Renal cortical epithelial cell (primary cell): ENCODE measurements around the gene PCDHB8. TPM values are rescaled to one million over a fixed set of nuclear protein-coding genes. Genes with fewer than 3 reads are reported as not detected.
"Not testable (repeated sequence)": the region's sequence is repeated elsewhere in the genome, so short reads cannot be mapped to it uniquely, and the experiment has no call there.

Source experiments
- DNase-seq: peaks from one replicate; pipeline ENCODE4 v3.0.0-alpha.2; 2011; ENCODE audit warnings: low read depth
- total RNA-seq: library from RNA; depleted of rRNA; stranded (reverse); fragments of >200 nt; gene quantifications from 2 replicates; pipeline ENCODE4 v1.2.3, GENCODE V29; 2014

The PCDHB8 gene
- total RNA-seq, 1 donor from 2014 or later, result 0.55 TPM

- DNase-seq, result not testable (repeated sequence)
These were observed 6.7 kb downstream of the PCDHB8 start for GRCh38 chr5:141184117-141184855.

- no peak for DNase-seq
These were observed 9.4 kb downstream of the PCDHB8 start, which contains the start of gene PCDHB9 for GRCh38 chr5:141186897-141187512. Gene PCDHB9, plus strand, starts transcription at chr5:141187161. Its CDS starts 158 bp downstream, at chr5:141187319.

GRCh38 chr5:141188682-141189081 is 11.1 kb downstream of the PCDHB8 start:
- DNase-seq, result not testable (repeated sequence)

GRCh38 chr5:141189131-141189530 is 11.5 kb downstream of the PCDHB8 start:
- not testable (repeated sequence) for DNase-seq

GRCh38 chr5:141192110-141192725 is 14.6 kb downstream of the PCDHB8 start, which contains the start of gene PCDHB10:
Gene PCDHB10, plus strand, starts transcription at chr5:141192353. Its CDS starts 200 bp downstream, at chr5:141192553.
- DNase-seq, result no peak

GRCh38 chr5:141194332-141194731 is 16.7 kb downstream of the PCDHB8 start:
- not testable (repeated sequence) for DNase-seq

GRCh38 chr5:141196363-141196762 is 18.8 kb downstream of the PCDHB8 start:
- no peak for DNase-seq

- no peak for DNase-seq
These were observed 22.0 kb downstream of the PCDHB8 start, which contains the start of gene PCDHB11 for GRCh38 chr5:141199359-141200235. Gene PCDHB11, plus strand, starts transcription at chr5:141199627. Its CDS starts 148 bp downstream, at chr5:141199775.

- not testable (repeated sequence) for DNase-seq
These were observed 23.5 kb downstream of the PCDHB8 start for GRCh38 chr5:141201126-141201525.

GRCh38 chr5:141201646-141202045 is 24.1 kb downstream of the PCDHB8 start:
- DNase-seq, result not testable (repeated sequence)

GRCh38 chr5:141208478-141208877 is 30.9 kb downstream of the PCDHB8 start, which contains the start of gene PCDHB12:
Gene PCDHB12, plus strand, starts transcription at chr5:141208719. Its CDS starts 189 bp downstream, at chr5:141208908.
- DNase-seq, result no peak

GRCh38 chr5:141210281-141210680 is 32.7 kb downstream of the PCDHB8 start:
- not testable (repeated sequence) for DNase-seq

GRCh38 chr5:141210849-141211248 is 33.3 kb downstream of the PCDHB8 start:
- not testable (repeated sequence) for DNase-seq

- not testable (repeated sequence) for DNase-seq
These were observed 36.2 kb downstream of the PCDHB8 start, which contains the start of gene PCDHB13 for GRCh38 chr5:141213656-141214339. Gene PCDHB13, plus strand, starts transcription at chr5:141213919. Its CDS starts 205 bp downstream, at chr5:141214124.

- DNase-seq, result not testable (repeated sequence)
These were observed 37.0 kb downstream of the PCDHB8 start for GRCh38 chr5:141214583-141214982.

GRCh38 chr5:141215504-141215903 is 37.9 kb downstream of the PCDHB8 start:
- DNase-seq, result not testable (repeated sequence)

GRCh38 chr5:141216035-141216434 is 38.4 kb downstream of the PCDHB8 start:
- not testable (repeated sequence) for DNase-seq

GRCh38 chr5:141223112-141223783 is 45.7 kb downstream of the PCDHB8 start, which contains the start of gene PCDHB14:
Gene PCDHB14, plus strand, starts transcription at chr5:141223343. Its CDS starts 163 bp downstream, at chr5:141223506.
- no peak for DNase-seq

- DNase-seq, result not testable (repeated sequence)
These were observed 47.3 kb downstream of the PCDHB8 start for GRCh38 chr5:141224844-141225243.

- not testable (repeated sequence) for DNase-seq
These were observed 47.8 kb downstream of the PCDHB8 start for GRCh38 chr5:141225421-141225820.
